DND-41 (cell line): ENCODE data around the gene MS4A15.

Experiments used
- CTCF ChIP-seq: IDR thresholded peaks from 2 replicates; pipeline ENCODE4 v1.5.1; 2012; ENCODE audit warnings: borderline replicate concordance, low read length, moderate library complexity, mild to moderate bottlenecking; ENCODE audit not compliant: poor library complexity, severe bottlenecking; ENCODE audit errors: extremely low read depth
- EZH2 ChIP-seq: IDR thresholded peaks from 3 replicates; pipeline ENCODE4 v1.6.1; 2012; ENCODE audit warnings: borderline replicate concordance, low read depth, mild to moderate bottlenecking, moderate library complexity, low read length, inconsistent platforms; ENCODE audit not compliant: severe bottlenecking

- no peak for TF ChIP-seq CTCF
- no peak for TF ChIP-seq EZH2
These were observed 20.4 kb downstream of the MS4A15 start for GRCh38 chr11:60777106-60777505.
